Neural crest cell (in vitro differentiated cells): Measurements from ENCODE around the gene AKAP6. TPM values are rescaled to one million over a fixed set of nuclear protein-coding genes. Genes with fewer than 3 reads are reported as not detected.

Source experiments
- DNase-seq: peaks from one replicate; pipeline ENCODE4 v3.0.0; 2021; ENCODE audit warnings: low read depth, mixed read lengths, low spot score
- H3K27ac Mint-ChIP-seq: one replicate; pipeline ENCODE4 v1.8.0; 2021; ENCODE audit warnings: mild to moderate bottlenecking, mixed read lengths; ENCODE audit not compliant: unreplicated experiment
- H3K27me3 Mint-ChIP-seq: 2 replicates; pipeline ENCODE4 v1.8.0; 2021; ENCODE audit warnings: low read depth, mild to moderate bottlenecking, mixed read lengths
- H3K36me3 Mint-ChIP-seq: 2 replicates; pipeline ENCODE4 v1.8.0; 2021; ENCODE audit warnings: low read depth, mild to moderate bottlenecking, mixed read lengths
- H3K4me1 Mint-ChIP-seq: 2 replicates; pipeline ENCODE4 v1.8.0; 2021; ENCODE audit warnings: mixed read lengths
- H3K4me3 Mint-ChIP-seq: one replicate; pipeline ENCODE4 v1.8.0; 2021; ENCODE audit warnings: mild to moderate bottlenecking, mixed read lengths
- H3K9me3 Mint-ChIP-seq: 2 replicates; pipeline ENCODE4 v1.8.0; 2021; ENCODE audit warnings: mixed read lengths
- total RNA-seq: library from RNA; stranded (reverse); gene quantifications from 2 replicates; pipeline ENCODE4 v1.2.1, GENCODE V29; 2021
- TF ChIP-seq, protein P1 (sequence below): fragments of 200-600 bp; sonication (generic); conservative IDR thresholded peaks from 2 replicates; pipeline ENCODE4 v1.5.0; 2021; ENCODE audit warnings: antibody characterized with exemption, mild to moderate bottlenecking

Gene AKAP6
- total RNA-seq, 1 donor from 2014 or later, result 9.4 TPM

DNA sequence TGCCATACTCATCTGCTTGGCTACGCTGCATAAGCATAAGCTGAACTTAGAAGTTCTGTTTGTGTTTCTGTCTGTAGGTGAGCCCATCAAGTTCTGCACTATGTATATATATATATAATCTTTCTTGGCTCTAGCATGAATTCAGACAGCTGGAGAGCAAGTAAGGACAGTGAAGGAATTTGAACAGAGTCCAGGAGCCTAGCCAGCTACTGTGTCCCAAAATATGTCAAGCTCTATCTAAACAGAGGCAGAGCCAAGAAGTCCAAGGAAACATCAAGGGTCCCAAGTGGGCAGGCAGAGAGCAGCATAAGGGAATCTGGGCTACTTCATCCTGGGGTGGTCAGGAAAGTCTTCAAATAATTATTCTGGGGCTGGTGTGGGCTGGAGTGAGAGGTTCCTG is 491.1 kb downstream of the AKAP6 start:
- no peak for DNase-seq
- TF ChIP-seq, protein P1, sequence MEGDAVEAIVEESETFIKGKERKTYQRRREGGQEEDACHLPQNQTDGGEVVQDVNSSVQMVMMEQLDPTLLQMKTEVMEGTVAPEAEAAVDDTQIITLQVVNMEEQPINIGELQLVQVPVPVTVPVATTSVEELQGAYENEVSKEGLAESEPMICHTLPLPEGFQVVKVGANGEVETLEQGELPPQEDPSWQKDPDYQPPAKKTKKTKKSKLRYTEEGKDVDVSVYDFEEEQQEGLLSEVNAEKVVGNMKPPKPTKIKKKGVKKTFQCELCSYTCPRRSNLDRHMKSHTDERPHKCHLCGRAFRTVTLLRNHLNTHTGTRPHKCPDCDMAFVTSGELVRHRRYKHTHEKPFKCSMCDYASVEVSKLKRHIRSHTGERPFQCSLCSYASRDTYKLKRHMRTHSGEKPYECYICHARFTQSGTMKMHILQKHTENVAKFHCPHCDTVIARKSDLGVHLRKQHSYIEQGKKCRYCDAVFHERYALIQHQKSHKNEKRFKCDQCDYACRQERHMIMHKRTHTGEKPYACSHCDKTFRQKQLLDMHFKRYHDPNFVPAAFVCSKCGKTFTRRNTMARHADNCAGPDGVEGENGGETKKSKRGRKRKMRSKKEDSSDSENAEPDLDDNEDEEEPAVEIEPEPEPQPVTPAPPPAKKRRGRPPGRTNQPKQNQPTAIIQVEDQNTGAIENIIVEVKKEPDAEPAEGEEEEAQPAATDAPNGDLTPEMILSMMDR, result no peak
- no peaks in the 10 kb centered on the region for H3K36me3 Mint-ChIP-seq
- H3K4me1 Mint-ChIP-seq, result peaks cover 9% of the 10 kb centered on the region
- H3K27me3 Mint-ChIP-seq, result no peaks in the 10 kb centered on the region
- no peak overlapping the region for H3K27ac Mint-ChIP-seq
- no peaks in the 10 kb centered on the region for H3K9me3 Mint-ChIP-seq
- no peak overlapping the region for H3K4me3 Mint-ChIP-seq

DNA sequence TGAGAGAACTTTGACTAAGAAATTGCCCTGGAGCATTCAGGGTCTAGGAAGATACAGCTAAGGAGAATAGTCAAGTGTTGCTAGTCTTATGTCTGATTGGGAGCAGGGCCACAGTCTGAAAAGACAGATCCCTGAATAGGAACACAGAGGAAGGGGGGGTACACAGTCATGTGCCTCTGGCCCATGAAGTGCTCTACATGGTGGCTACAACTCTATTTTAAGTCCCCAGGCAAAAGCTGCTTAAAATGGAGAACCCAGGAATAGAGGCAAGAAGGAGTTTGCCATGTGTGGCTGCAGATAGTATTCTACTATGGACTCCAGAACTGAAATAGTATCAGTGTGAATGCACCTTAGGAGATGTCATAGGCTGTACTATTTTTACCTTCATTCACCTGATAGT is 491.6 kb downstream of the AKAP6 start:
- Mint-ChIP-seq H3K4me3 (no peak overlapping the region), H3K27ac (no peak overlapping the region), H3K9me3 (no peaks in the 10 kb centered on the region), H3K4me1 (peaks cover 13% of the 10 kb centered on the region), H3K27me3 (no peaks in the 10 kb centered on the region), H3K36me3 (no peaks in the 10 kb centered on the region)
- DNase-seq, result no peak
- TF ChIP-seq, protein P1, result no peak

DNA sequence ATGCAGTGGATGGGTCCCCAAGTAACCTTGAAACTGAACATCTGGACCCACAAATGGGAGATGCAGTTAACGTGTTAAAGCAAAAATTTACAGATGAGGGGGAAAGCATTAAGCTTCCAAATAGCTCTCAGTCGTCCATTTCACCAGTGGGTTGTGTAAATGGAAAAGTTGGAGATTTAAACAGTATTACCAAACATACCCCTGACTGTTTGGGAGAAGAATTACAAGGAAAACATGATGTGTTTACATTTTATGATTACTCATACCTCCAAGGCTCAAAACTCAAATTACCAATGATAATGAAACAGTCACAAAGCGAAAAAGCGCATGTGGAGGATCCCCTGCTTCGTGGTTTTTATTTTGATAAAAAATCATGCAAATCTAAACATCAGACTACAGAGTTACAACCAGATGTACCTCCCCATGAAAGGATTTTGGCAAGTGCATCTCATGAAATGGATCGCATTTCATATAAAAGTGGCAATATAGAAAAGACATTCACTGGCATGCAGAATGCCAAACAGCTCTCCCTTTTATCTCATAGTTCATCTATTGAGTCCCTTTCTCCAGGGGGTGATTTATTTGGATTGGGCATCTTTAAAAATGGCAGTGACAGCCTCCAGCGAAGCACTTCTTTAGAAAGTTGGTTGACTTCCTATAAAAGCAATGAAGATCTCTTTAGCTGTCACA is 493.0 kb downstream of the AKAP6 start:
- no peak for DNase-seq
- Mint-ChIP-seq H3K36me3 (no peaks in the 10 kb centered on the region), H3K9me3 (no peaks in the 10 kb centered on the region), H3K4me3 (no peak overlapping the region), H3K27ac (no peak overlapping the region), H3K4me1 (peaks cover 25% of the 10 kb centered on the region), H3K27me3 (no peaks in the 10 kb centered on the region)
- TF ChIP-seq, protein P1, result no peak

DNA sequence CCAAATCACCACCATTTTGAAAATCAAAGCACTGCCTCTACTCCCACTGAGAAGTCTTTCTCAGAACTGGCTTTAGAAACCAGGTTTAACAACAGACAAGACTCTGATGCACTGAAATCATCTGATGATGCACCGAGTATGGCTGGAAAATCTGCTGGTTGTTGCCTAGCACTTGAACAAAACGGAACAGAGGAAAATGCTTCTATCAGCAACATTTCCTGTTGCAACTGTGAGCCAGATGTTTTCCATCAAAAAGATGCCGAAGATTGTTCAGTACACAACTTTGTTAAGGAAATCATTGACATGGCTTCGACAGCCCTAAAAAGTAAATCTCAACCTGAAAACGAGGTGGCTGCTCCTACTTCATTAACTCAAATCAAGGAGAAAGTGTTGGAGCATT is 494.6 kb downstream of the AKAP6 start:
- H3K9me3 Mint-ChIP-seq, result no peaks in the 10 kb centered on the region
- TF ChIP-seq, protein P1, result no peak
- H3K36me3 Mint-ChIP-seq, result no peaks in the 10 kb centered on the region
- no peak overlapping the region for H3K27ac Mint-ChIP-seq
- H3K27me3 Mint-ChIP-seq, result no peaks in the 10 kb centered on the region
- DNase-seq, result no peak
- peaks cover 29% of the 10 kb centered on the region for H3K4me1 Mint-ChIP-seq
- H3K4me3 Mint-ChIP-seq, result no peak overlapping the region

DNA sequence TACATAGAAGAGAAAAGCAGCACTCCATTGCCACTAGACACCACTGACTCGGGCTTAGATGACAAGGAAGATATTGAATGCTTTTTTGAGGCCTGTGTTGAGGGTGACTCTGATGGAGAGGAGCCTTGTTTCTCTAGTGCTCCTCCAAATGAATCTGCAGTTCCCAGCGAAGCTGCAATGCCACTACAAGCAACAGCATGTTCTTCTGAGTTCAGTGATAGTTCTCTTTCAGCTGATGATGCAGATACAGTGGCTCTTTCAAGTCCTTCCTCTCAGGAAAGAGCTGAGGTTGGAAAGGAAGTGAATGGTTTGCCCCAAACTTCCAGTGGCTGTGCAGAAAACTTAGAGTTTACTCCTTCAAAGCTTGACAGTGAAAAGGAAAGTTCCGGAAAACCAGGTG is 495.1 kb downstream of the AKAP6 start:
- Mint-ChIP-seq H3K4me1 (peaks cover 34% of the 10 kb centered on the region), H3K9me3 (no peaks in the 10 kb centered on the region), H3K27ac (no peak overlapping the region), H3K4me3 (no peak overlapping the region), H3K27me3 (no peaks in the 10 kb centered on the region), H3K36me3 (no peaks in the 10 kb centered on the region)
- DNase-seq, result no peak
- TF ChIP-seq, protein P1, result no peak
